ENCODE measurements around the gene NCR3LG1.
A peak's percentile ranks its signal among the peaks of the same experiment; 100 is the strongest.

NCR3LG1 gene, protein sequence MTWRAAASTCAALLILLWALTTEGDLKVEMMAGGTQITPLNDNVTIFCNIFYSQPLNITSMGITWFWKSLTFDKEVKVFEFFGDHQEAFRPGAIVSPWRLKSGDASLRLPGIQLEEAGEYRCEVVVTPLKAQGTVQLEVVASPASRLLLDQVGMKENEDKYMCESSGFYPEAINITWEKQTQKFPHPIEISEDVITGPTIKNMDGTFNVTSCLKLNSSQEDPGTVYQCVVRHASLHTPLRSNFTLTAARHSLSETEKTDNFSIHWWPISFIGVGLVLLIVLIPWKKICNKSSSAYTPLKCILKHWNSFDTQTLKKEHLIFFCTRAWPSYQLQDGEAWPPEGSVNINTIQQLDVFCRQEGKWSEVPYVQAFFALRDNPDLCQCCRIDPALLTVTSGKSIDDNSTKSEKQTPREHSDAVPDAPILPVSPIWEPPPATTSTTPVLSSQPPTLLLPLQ

DNA sequence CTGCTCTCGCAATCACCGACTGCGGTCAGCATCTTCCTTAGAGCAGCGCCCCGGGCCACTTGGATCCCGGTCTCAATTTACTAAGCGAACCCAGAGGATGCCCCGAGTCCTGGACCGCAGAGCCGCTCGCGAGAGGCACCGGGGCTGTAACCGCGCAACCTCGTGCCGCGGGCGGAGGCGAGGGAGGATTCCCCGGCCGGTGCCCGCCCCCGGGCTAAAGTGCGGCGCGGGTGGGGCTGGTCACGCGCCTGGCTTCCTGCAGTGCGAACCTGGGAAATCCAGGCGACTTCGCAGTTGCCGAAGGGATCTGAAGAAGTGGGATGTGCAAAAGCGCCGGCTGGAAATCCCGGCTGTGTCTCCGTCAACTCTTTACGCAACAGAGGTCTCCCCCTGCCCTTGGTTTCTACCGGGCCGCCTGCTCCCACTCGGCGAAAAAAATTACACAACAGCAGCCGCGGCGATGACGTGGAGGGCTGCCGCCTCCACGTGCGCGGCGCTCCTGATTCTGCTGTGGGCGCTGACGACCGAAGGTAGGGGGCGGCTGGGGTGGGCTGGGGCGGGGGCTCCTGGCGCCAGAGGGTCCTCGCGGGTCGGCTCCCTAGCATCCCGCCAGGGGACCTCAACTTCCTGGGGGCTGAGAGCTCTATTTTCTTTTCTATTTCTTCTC is at the start of gene NCR3LG1:
TSS of gene NCR3LG1 (plus strand) at position 291 of the 667 bp plus-strand sequence. CDS start at position 461, 170 bp downstream.
- DNase-seq (ENCODE audit: low read depth), result peak; percentile 81
- peak within 1 kb of the TSS; percentile 62 for H3K4me3 ChIP-seq (ENCODE audit: low read depth, low read length)
- TF ChIP-seq, protein P1, sequence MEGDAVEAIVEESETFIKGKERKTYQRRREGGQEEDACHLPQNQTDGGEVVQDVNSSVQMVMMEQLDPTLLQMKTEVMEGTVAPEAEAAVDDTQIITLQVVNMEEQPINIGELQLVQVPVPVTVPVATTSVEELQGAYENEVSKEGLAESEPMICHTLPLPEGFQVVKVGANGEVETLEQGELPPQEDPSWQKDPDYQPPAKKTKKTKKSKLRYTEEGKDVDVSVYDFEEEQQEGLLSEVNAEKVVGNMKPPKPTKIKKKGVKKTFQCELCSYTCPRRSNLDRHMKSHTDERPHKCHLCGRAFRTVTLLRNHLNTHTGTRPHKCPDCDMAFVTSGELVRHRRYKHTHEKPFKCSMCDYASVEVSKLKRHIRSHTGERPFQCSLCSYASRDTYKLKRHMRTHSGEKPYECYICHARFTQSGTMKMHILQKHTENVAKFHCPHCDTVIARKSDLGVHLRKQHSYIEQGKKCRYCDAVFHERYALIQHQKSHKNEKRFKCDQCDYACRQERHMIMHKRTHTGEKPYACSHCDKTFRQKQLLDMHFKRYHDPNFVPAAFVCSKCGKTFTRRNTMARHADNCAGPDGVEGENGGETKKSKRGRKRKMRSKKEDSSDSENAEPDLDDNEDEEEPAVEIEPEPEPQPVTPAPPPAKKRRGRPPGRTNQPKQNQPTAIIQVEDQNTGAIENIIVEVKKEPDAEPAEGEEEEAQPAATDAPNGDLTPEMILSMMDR (conservative IDR thresholded peaks at IDR 0.05; ENCODE audit: low read depth, low read length), result no peak

DNA sequence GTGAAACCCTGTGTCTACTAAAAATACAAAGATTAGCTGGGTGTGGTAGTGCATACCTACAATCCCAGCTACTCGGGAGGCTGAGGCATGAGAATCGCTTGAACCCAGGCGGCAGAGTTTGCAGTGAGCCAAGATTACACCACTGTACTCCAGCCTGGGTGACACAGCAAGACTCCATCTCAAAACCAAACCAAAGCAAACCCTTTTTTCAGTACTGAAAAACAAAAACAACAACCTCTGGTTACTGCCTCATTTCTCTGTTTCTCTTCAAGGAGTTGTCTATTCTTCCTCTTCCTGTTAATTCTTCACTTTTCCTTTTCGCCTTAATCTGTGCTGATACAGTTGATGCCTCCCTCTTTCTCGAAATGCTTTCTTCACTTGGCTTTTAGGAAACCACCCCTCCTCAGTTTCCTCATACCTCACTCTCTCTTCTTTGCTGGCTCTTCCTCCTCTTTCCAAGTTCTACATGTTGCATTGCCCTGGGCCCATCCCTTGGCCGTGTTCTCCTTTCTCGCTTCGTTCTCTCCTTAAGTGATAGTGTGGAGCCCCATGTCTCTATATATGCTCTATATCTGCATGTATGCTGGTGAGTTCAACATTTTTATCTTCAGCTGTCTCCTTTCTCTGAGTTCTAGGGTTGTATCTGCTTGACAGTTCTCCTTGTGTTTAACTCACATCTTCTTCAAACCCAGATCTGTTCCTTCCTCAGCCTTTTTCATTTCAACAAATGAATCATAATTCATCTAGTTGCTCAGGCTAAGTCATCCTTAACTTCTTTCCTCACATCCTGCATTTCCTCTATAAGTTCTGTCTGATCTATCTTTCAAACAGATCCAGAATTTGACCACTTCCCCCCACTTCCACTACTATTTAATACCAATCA is 38.0 kb upstream of the NCR3LG1 start:
- no peak for DNase-seq (ENCODE audit: low read depth)

DNA sequence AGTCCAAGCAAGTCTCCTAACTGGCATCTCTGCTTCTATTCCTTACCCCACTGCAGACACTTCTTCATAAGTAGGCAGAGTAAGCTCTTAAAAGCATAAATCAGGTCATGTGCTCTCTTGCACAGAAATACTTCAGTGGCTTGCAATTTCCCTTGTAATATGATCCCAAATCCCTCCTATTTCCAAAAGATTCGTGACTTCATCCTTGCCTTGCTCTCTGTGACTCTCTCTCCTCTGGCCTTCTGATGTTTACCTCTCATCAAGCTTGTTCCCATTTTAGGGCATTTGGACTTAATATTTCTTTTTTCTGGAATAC is 37.4 kb upstream of the NCR3LG1 start:
- H3K4me3 ChIP-seq (ENCODE audit: low read depth, low read length), result no peak overlapping the region
- TF ChIP-seq, protein P1 (conservative IDR thresholded peaks at IDR 0.05; ENCODE audit: low read depth, low read length), result no peak
- peak; percentile 91 for DNase-seq (ENCODE audit: low read depth)

More for the DNA sequence above, 38.0 kb upstream of the NCR3LG1 start:
- no peak overlapping the region for H3K4me3 ChIP-seq (ENCODE audit: low read depth, low read length)
- TF ChIP-seq, protein P1 (conservative IDR thresholded peaks at IDR 0.05; ENCODE audit: low read depth, low read length), result no peak

DNA sequence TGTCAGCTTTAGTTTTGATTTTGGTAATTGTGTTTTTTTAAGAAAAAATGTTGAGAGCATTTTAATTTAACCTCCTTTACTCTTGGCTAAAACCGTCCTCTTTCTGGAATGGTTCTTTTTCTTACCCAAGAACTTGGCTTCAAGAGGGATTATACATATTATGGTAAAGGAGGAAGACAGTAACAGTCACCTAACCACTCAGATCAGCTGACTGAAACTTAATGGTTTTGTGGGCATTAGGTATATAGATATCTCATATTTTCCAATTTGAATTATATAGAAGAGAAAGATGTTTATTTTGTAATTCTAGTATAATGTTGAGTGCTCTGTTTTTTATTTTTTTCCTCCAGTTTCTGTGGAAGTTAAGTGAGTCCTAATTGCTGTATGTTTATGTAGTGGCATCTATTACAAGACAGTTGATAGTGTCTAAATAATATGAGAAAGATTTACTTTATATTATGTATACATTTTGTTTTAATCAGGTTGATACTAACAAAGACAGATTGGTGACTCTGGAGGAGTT is 36.6 kb upstream of the NCR3LG1 start:
- TF ChIP-seq, protein P1 (conservative IDR thresholded peaks at IDR 0.05; ENCODE audit: low read depth, low read length), result no peak

DNA sequence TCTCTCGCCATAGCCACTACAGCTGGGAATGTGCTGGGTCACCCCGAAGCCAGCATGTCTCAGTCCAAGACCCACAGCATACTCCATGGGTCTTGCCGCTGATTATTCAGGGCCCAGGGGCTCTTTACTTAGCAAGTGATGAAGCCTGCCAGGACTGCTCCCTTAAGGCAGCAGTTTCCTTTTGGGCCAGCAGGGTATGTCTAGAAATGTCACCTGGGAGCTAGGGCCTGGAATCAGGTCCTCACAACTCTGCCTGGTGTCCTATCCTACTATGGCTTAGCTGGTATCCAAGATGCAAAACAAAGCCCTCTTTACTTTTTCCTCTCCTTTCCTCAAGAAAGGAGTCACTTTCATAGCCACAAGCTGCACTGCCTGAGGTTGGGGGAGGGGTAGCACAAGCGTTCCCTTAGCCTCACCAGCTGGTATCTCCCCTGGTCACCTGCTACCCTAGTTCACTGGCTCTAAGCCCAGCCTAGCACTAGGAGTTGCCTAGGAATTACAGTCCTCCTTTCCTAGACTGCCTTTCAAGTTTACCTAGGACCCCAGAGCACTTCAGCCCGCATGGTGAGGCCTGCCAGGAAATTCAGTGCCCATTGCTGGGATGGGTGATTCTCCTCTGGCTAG is 22.6 kb upstream of the NCR3LG1 start:
- TF ChIP-seq, protein P1 (conservative IDR thresholded peaks at IDR 0.05; ENCODE audit: low read depth, low read length), result peak; percentile 8
- H3K4me3 ChIP-seq (ENCODE audit: low read depth, low read length), result no peak overlapping the region
- no peak for DNase-seq (ENCODE audit: low read depth)

More for the DNA sequence above, 36.6 kb upstream of the NCR3LG1 start:
- no peak for DNase-seq (ENCODE audit: low read depth)
- no peak overlapping the region for H3K4me3 ChIP-seq (ENCODE audit: low read depth, low read length)

DNA sequence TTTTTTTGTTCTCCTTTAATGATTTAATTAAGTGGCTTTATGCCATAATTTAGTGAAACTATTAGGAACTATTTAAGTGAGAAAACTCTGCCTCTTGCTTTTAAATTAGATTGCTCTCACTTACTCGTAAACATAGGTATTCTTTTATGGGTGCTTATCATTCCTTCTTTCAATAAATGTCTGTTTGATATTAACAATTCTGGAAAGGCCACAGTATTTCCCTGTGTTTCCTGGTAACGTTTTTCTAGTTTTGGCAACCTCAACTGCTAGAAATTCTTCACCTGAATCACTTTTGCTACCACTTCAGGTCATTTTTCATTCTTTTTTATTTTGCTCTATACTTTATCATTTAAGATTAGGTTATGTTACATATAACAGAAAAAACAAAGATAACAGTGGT is 19.9 kb upstream of the NCR3LG1 start:
- DNase-seq (ENCODE audit: low read depth), result no peak
- TF ChIP-seq, protein P1 (conservative IDR thresholded peaks at IDR 0.05; ENCODE audit: low read depth, low read length), result no peak
- H3K4me3 ChIP-seq (ENCODE audit: low read depth, low read length), result no peak overlapping the region

Measured in choroid plexus epithelial cell (primary cell).